HepG2 (cell line): Measurements from ENCODE around the gene TRIM48.
"Not testable (repeated sequence)": the region's sequence is repeated elsewhere in the genome, so short reads cannot be mapped to it uniquely, and the experiment has no call there.

Experiments
- ELF4 ChIP-seq: sonication (generic); formaldehyde crosslinking; IDR thresholded peaks from 2 replicates; pipeline ENCODE4 v1.5.0; 2020; ENCODE audit warnings: missing genetic modification reagents, mild to moderate bottlenecking, moderate library complexity, borderline replicate concordance
- EP300 ChIP-seq, 3 experiments: sonication (generic) in 1 of 3; formaldehyde crosslinking in 1 of 3; IDR thresholded peaks; 2 replicates each; pipeline versions ENCODE4 v1.5.1 to v1.6.1; 2011 to 2020; ENCODE audit warnings: low read depth in 2 of 3, low read length in 2 of 3, borderline replicate concordance in 1 of 3, improper control_type of control experiment in 1 of 3, mild to moderate bottlenecking in 1 of 3, missing genetic modification reagents in 1 of 3, moderate library complexity in 1 of 3
- GFI1 ChIP-seq: sonication (generic); formaldehyde crosslinking; IDR thresholded peaks from 2 replicates; pipeline ENCODE4 v1.5.0; 2020; ENCODE audit warnings: missing genetic modification reagents, mild to moderate bottlenecking, borderline replicate concordance
- HDAC2 ChIP-seq: sonication (generic); formaldehyde crosslinking; IDR thresholded peaks from 2 replicates; pipeline ENCODE4 v1.4.0; 2020; ENCODE audit warnings: missing genetic modification reagents
- HOXD1 ChIP-seq: sonication (generic); formaldehyde crosslinking; IDR thresholded peaks from 2 replicates; pipeline ENCODE4 v1.5.0; 2020; ENCODE audit warnings: missing genetic modification reagents
- REL ChIP-seq: sonication (generic); formaldehyde crosslinking; conservative IDR thresholded peaks from 2 replicates; pipeline ENCODE4 v1.8.0; 2022; ENCODE audit warnings: mild to moderate bottlenecking, missing genetic modification reagents, moderate library complexity
- RERE ChIP-seq: IDR thresholded peaks from 2 replicates; pipeline ENCODE4 v1.6.1; 2016; ENCODE audit warnings: low read depth, missing genetic modification reagents, missing compliant biosample characterization
- RFXAP ChIP-seq: sonication (generic); formaldehyde crosslinking; IDR thresholded peaks from 2 replicates; pipeline ENCODE4 v1.4.0; 2020; ENCODE audit warnings: missing genetic modification reagents, borderline replicate concordance
- TAF1 ChIP-seq: sonication (generic); formaldehyde crosslinking; IDR thresholded peaks from 2 replicates; pipeline ENCODE4 v1.4.0; 2020; ENCODE audit warnings: missing genetic modification reagents
- UBTF ChIP-seq: sonication (generic); formaldehyde crosslinking; IDR thresholded peaks from 2 replicates; pipeline ENCODE4 v1.4.0; 2020; ENCODE audit warnings: mild to moderate bottlenecking, missing genetic modification reagents
- ZBTB10 ChIP-seq: sonication (generic); formaldehyde crosslinking; IDR thresholded peaks from 2 replicates; pipeline ENCODE4 v1.4.0; 2020; ENCODE audit warnings: missing genetic modification reagents, borderline replicate concordance
- ZBTB21 ChIP-seq: sonication (generic); formaldehyde crosslinking; IDR thresholded peaks from 2 replicates; pipeline ENCODE4 v1.4.0; 2020; ENCODE audit warnings: missing genetic modification reagents
- ZNF136 ChIP-seq: sonication (generic); formaldehyde crosslinking; IDR thresholded peaks from 2 replicates; pipeline ENCODE4 v1.8.1; 2022; ENCODE audit warnings: low read depth, mild to moderate bottlenecking, moderate library complexity, missing genetic modification reagents

GRCh38 chr11:55238316-55238715, 23.6 kb upstream of the TRIM48 start:
- not testable (repeated sequence) for TF ChIP-seq ZBTB21 (CRISPR knock-in tag); RFXAP (CRISPR knock-in tag); ELF4 (CRISPR knock-in tag); HOXD1; RERE (CRISPR knock-in tag); GFI1 (CRISPR knock-in tag); EP300 (IDR thresholded peaks at IDR 0.05; ENCODE audit: low read depth in 2 of 2, low read length in 2 of 2); EP300 (CRISPR knock-in tag; IDR thresholded peaks at IDR 0.05; ENCODE audit: borderline replicate concordance); HDAC2 (CRISPR knock-in tag); TAF1; ZNF136; UBTF (CRISPR knock-in tag); REL (CRISPR knock-in tag); ZBTB10 (CRISPR knock-in tag)
